CD4-positive, alpha-beta T cell treated with Interleukin-1 beta for 1 hour (primary cell): ENCODE data around the gene KLHL9.
"Not testable (repeated sequence)": the region's sequence is repeated elsewhere in the genome, so short reads cannot be mapped to it uniquely, and the experiment has no call there.

Experiments
- DNase-seq, 2 donors: peaks; one replicate each; pipeline ENCODE4 v3.0.0-alpha.2; 2020 to 2022

KLHL9 gene, protein sequence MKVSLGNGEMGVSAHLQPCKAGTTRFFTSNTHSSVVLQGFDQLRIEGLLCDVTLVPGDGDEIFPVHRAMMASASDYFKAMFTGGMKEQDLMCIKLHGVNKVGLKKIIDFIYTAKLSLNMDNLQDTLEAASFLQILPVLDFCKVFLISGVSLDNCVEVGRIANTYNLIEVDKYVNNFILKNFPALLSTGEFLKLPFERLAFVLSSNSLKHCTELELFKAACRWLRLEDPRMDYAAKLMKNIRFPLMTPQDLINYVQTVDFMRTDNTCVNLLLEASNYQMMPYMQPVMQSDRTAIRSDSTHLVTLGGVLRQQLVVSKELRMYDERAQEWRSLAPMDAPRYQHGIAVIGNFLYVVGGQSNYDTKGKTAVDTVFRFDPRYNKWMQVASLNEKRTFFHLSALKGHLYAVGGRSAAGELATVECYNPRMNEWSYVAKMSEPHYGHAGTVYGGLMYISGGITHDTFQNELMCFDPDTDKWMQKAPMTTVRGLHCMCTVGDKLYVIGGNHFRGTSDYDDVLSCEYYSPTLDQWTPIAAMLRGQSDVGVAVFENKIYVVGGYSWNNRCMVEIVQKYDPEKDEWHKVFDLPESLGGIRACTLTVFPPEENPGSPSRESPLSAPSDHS

DNA sequence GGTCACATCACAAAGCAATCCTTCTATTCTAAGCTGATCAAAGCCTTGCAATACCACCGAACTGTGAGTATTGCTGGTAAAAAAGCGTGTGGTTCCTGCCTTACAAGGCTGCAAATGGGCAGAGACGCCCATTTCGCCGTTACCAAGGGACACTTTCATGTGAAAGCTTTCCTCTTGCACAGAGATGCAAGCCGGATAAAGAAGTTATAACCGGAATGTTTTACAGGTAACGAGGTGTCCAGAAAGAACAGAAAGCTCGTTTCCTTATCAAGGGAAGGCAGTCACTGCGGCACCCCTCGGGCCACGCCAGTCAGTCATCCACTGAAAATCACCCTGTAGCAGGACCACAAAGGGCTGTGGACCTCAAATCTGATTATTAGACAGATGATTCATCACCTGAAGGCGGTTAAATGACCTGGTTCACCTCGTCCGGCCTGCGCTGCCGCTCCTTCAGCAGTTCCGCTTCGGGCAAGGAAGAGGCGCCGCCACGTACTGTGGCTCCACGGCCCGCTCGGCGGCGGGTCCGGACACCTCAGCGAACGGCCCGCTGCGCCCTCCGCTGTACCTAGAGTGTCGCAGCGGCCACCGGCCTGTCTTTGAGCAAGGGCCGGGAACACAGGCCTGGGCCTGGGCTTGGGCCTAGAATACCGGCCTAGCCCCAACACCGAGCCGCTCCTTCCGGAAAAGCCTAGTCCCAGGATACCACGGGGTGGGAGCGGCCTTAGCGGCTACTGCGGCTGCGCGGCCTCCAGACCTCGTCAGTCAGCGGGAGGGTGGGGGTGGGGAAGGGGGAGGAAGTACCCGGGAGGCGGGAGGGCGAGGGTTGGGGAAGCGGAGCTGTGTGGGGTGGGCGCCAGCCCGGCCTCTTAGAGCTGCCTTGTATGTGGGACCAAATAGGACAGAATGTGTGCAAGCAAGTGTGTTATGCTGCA lies at the start of gene KLHL9:
KLHL9 (minus strand) TSS at position 704 of the 932 bp plus-strand sequence; CDS start at position 159, 545 bp downstream.
- peak; percentile 88 for DNase-seq

DNA sequence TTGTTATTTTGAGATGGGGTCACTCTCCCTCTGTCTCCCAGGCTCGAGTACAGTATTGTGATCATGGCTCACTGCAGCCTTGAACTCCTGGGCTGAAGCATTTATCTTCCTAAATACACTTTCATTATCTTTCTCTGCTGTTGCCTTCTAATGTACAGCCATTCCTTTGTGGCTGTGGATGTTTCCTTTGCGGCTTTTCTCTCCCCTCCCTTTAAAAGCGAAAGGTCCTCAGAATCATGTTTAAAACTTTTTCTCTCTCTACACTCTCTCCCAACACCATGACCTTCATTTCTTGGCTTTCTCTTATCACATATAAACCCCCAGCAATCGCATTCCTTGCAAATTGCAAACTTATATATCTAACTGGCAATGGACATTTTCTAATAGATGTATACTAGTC lies 48.4 kb upstream of the KLHL9 start:
- no peak for DNase-seq

DNA sequence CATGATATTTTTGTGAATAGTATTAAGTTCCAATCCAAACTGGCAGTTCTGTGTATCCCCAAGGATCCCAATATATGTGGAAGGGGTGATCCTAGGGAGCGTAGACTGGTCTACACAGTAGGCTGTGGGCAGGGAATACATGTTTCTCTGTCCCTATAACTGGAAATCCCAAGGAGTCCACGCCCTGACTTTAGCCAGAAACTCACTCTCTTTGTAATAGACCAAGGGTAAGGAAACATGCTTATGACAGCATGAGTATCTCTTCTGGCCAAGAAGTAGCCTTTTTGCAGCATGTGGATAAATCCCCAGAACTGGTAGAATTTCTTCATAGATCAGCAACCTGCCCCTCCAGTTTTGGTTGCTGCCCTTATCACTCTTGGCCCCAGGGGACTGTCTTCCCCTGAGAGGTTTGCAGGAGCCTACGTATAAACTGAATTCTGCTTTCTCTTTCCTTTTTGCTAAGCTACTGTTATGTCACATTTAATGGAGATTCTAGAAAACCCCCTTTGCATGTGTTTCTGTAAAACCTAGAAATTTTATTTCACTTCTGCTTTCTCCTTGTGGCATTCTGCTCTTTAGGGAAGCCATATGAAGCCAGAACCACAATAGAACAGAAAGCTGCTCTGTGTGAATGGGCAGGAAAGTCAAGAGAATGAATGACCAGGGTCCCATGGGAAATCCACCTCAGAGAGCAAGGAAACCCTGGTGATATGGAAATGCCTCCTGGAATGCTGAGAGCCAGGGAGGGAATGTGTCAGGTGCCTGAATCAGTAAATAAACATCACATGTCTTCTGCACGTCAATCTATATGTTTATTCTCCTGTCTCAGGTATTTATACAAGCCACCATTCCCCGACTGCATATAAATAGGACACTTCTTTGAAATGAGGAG lies 46.5 kb upstream of the KLHL9 start:
- DNase-seq = peak; percentile 23 to 65

DNA sequence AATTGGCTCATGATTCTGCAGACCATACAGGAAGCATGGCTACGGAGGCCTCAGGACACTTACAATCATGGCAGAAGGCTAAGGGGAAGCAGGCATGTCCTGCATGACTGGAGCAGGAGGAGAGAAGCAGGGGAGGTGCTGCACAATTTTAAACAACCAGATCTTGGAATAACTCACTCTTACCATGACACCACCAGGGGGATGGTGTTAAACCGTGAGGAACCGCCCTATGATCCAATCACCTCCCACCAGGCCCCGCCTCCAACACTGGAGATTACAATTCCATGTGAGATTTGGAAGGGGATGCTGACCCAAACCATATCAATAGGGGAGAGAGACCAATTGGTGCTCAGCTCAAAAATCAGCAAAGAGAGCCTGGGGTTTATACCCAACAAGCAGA lies 36.3 kb upstream of the KLHL9 start:
- DNase-seq = not testable (repeated sequence)

DNA sequence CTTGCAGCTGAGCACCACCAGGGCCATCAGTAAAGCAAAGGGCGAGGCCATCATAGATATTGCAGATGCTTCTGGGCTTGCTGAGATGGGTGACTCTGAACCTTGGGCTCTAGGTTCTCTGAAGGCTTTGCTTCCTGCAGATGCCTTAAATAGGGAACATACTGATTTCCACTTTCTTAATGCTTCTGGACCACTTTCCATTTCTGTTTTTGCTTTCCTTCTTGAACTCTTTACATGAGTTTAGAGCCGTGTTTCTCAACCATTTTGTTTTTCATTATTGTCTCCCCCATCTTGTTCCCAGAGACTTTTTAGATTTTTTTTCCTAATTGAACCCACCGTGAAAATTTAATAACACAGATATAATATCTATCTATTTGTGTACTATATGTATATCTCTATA lies 32.8 kb upstream of the KLHL9 start, which contains the start of gene IFNA13:
IFNA13 (minus strand) TSS at position 101 of the 400 bp plus-strand sequence; CDS start at position 54, 47 bp downstream.
- no peak for DNase-seq

DNA sequence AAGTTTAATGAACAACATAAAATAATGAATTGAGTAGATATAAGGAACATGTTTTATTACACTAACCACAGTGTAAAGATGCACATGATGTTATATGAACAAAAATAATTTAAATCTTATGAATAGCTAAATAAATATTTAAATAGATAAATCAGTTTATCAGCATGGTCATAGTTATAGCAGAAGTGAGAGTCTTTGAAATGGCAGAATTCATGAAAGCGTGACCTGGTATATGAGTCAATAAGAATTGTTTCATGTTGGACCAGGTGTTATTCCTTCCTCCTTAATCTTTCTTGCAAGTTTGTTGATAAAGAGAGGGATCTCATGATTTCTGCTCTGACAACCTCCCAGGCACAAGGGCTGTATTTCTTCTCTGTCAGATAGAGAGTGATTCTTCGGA lies 32.0 kb upstream of the KLHL9 start:
- DNase-seq = not testable (repeated sequence)

DNA sequence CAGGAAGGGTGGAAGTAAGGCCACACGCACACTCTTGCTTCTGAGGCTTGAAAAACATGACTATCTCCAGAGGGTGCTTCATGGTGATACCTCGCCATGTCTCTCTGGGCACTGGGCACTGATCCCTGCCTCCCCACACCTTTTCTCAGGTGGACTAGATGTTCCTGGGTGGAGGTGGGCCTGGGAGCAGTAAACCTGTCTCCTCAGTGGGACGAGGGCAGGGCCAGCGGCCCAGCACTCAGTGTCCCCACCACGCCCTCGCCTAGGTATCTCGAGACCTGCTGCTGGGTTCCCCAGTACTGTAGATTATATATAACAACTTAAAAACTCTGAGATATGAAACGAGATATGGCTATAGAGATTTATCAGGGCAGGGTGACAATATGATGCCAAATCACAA lies 27.1 kb upstream of the KLHL9 start:
- DNase-seq = no peak

DNA sequence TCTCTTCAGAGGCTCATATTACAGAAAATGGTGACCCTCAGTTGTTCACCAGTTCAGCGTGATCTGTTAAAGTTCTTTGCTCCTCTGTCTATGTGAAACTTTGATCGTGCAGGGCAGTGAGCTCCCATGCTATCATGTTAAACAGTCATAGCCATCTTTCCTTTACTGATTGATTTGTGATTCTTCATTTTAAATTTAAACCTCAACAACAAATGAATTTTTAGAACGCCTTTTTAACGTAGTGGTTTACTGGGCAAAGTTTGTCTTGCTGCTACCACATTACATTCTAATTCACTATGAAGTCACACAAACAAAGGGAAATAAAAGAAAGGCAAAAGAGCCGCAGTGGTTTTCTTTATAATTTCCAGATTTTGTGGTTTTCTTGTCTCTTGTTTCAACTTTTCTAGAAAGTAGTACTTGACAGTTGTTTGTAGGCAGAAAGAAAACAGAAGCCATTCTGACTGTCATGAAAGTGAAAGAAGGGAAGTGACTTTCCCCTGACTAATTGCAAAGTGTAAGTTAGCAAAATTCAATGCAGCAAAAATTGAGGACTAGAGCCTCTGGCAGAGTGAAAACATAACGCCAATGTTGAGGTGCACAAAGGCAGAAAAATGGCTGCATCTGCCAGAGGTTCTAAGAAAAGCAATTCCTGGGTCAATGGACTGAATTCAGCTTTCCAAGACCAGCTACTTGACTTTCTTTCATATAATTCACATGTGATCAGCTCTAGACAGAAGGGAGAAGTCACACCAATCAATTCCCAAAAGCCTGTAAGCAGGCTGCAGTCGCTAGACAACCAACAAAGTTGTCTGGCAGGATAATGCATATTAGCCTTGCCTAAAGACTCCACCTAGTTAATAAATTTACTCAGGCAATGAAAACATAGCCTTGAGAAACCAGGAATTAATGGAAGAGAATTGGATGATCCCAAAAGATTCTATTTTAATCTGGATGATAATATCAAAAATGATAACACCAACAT lies 22.6 kb upstream of the KLHL9 start:
- peak in 1 of 2 donors; percentile 12 for DNase-seq

DNA sequence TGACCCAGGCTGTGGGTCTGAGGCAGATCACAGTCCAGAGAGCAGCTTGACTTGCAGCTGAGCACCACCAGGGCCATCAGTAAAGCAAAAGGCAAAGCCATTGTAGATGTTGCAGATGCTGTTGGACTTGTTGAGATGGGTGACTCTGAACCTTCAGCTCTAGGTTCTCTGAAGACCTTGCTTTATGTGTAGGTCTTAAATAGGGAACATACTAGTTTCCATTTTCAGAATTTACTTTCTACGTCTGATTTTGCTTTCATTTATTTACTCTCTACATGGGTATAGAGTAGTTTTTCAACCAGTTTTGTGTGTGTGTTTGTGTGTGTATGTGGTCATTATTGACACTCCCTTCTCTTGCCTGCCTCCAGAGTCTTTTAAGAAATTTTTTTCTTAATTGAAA lies 15.6 kb upstream of the KLHL9 start, which contains the start of gene IFNA6:
IFNA6 (minus strand) TSS at position 101 of the 400 bp plus-strand sequence; CDS start at position 101, 0 bp downstream.
- DNase-seq = no peak

DNA sequence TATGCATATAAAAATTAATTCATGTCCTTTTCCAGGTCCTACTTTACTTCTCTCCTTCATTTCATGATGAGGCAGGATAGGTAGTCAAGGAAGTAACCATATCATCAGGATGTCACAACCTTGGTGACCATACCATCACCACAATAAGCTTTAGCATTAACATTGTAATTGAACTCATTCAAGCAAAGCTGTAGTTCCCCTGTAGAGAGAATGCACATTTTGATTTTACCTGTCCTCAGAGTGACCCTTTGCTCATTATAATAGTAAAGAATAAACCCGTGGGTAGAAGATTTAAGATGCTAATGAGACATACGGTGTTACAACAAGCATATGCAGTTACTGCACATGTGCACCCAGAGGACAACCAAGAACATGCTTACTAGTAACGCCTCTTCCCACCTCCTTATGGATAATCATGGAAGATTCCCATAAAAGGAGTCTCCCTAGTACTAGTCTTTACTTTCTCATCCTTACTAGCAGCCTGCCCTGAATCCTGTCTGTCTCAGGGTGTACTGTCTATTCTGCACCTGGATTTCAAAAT lies 13.3 kb upstream of the KLHL9 start:
- no peak for DNase-seq

DNA sequence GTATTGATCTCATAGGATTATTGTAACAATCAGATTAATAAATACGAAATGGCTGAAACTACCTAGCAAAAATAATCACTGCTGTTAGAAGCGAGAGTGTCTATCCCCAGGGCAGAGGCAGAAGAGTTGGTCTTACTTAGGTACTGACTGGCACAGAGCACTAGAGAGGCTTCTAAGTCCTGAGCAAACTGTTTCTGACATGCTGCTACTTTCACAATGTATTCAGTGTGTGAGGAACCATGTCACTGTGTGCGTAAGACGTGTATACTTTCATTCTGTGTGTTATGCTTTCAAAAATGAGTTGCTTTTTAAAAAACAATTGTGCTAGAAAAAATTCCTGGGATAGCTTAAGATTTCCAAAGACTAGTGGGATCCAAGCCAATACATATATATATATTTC lies 5.5 kb upstream of the KLHL9 start:
- no peak for DNase-seq

DNA sequence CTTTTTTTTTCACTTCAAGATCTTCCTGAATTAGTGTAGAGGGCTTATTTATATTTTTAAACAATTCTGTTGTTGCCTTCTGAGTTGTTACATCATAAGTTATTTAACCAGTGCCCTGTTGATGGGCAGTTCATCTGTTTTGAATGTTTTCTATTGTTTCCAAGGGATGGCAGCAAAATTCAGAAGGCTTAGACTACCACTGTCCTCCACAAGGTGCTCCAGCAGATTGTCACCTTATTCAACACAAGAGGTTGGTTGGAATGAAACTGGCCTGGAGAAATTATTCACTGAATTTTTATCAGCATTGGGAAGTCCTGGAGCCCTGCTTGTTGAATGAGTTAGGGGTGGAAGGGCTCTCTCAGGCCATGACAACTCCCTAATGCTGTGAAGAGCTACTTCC lies 1.3 kb upstream of the KLHL9 start:
- DNase-seq = no peak

DNA sequence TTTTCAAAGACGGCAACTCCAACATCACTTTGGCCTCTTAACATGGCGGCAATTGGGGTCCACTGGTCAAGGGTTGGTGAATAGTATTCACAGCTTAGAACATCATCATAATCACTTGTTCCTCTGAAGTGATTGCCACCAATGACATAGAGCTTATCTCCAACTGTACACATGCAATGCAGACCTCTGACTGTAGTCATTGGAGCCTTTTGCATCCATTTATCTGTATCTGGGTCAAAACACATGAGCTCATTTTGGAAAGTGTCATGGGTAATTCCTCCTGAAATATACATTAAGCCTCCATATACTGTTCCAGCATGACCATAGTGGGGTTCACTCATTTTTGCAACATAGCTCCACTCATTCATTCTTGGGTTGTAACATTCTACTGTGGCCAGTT lies 2.0 kb downstream of the KLHL9 start:
- DNase-seq = no peak

DNA sequence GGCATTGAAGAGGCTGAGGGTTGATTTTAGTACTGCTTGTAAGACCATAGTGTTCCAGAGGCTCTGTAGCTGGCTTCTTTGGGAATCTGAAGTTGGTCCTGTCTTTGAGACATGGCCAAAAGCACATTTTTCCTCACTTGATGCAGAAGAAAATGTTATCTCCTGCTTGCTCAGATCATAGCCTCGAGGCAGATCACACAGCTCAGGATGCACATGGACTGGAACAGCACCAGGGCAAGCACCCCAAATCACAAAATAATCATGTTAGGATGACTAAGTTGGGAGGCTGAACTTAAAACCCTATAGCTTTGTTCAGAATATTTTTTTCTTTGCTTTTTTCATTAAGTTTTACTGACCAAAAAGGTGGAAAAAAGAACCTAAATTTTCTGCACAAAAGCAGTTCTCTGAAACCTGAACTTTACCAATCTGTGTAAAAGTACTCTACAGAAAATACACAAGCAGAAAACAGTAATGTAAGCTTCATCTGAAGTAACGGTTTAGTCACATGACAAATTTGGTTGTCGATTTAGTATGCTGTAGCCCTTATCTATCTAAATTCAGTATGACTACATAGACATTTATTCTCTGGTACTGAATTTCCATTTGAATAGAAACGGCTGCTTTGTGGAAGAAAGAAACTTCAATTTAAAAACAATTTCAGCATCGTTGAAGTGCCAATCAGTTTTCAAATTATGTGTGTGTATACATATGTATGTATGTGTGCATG lies 3.4 kb downstream of the KLHL9 start:
- DNase-seq = no peak

DNA sequence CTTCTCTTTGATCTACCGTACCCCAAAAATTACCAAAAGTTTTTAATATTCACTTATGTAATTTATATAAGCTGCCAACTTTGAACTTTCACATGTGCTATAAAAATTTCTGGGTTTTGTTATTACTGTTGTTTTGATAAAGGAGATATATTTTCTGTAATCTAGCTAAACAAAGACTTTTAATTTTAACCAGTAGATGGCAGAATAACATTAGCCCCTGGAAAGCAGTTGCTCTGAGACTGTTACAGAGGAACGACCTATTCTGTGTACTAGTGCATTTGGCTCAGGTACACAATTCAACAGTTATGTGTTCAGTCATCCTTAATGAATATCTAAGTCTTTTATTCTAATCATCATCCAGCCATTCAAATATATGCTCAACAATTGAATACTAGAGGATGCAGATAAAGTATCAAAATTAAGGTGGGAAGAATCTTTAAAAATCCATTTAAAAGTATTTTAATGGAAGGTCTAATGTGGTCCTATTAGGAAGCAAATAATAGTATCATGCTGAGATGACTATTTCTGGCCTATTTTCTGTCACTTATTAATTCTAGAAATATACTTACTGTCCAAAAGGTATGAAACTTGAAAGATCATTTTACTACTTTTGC lies 8.6 kb downstream of the KLHL9 start:
- DNase-seq = peak in 1 of 2 donors; percentile 68

DNA sequence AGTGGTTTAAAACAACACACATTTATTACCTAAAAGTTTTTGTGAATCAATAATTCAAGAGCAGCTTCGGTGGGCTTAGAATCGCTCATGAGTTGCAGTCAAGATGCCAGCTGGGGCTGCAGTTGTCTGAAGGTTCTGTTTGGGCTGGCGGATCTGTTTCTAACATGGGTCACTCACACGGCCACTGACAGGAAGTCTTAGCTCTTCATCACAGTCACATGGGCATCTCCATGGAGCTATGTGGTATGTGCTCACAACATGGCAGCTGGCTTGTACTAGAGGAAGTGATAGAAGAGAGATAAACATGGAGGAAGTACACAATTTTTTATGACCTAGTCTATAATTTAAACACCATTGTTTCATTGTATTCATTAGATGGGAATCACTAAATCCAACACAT lies 11.2 kb downstream of the KLHL9 start:
- DNase-seq = no peak

DNA sequence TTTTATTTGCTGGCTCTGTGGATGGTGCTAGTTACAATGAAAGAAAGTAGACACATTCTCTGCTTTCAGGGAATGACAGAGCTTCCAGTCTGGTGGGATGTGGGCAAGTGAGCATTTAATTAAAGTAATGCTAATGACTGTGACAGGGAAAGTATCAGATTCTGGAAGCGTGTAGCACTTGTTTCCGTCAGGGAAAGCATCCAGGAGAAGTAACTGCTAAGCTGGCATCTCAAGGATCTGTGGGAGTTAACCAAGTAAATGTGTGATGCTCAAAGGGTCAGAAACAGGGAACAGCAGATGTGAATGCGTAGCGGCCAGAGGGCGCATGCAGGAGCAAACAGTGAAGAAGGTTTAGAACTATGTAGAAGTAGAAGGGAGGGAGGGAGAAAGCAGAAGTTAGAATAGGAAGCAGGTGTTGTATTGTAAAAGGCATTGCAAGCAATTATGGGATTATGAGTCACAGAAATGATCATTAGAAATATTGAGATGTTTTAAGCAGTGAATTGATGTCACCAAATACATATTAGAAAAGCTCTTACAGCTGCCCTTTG lies 12.2 kb downstream of the KLHL9 start:
- DNase-seq = no peak

DNA sequence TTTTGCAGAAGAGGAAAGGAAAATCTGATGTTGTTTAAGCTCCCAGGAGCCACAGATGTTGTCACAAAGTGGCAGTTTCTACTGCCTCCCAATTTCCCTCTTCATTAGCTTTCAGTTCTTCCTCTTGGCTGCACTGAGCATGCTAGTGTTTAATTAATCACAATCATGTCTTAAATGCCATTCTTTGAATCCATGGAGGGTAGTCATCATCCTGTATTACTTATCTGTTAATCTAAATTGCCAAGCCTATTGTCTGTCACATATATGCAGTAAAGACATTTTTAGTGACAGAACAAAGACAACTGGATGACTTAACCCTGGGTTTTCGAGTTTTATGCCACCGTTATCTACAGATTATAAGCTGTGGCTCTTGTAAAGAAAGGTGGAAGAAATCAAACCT lies 14.7 kb downstream of the KLHL9 start:
- no peak for DNase-seq
